Activated T-cell treated with anti-CD3 and anti-CD28 coated beads for 1 hour (primary cell): ENCODE measurements around the gene KRTAP9-4.
"Not testable (repeated sequence)": the region's sequence is repeated elsewhere in the genome, so short reads cannot be mapped to it uniquely, and the experiment has no call there.

Source experiments
- DNase-seq: peaks from one replicate; pipeline ENCODE4 v3.0.0-alpha.2; 2020; ENCODE audit warnings: low read depth

The KRTAP9-4 gene

DNA sequence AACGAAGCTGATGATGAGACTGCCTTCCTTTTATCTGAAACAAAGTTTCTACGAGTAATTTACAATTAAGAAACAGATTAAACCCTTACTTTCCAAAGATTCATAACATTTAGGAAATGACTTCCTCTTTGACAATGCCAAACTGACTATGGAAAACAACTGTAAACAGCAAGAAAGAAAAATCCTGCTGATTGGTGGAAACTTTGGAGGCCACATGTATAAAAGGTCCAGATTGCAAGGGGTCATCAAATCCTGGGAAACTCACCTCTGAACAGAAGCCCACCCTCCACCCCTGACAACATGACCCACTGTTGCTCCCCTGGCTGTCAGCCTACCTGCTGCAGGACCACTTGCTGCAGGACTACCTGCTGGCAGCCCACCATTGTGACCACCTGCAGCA, 15.6 kb downstream of the KRTAP9-4 start, which contains the start of gene KRTAP9-6:
KRTAP9-6 (plus strand) TSS at position 301 of the 400 bp plus-strand sequence; CDS start at position 301, 0 bp downstream.
- no peak for DNase-seq

DNA sequence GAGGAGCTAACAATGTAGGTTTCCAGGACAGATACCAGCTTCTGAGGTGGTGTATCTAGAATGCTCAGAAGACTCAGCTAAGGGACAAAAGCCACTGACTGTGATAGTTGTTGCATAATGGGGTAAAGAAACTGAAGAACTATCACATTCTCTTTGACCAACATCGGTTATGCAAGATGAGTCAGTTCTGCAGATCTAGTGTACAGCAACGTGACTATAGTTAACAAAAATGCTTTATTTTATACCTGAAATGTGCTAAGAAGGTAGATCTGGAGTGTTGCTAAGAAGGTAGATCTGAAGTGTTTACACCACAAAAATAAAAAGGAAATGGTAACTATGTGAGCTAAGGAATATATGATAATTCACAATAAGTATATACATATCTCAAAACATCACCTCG, 18.2 kb downstream of the KRTAP9-4 start:
- DNase-seq: no peak

DNA sequence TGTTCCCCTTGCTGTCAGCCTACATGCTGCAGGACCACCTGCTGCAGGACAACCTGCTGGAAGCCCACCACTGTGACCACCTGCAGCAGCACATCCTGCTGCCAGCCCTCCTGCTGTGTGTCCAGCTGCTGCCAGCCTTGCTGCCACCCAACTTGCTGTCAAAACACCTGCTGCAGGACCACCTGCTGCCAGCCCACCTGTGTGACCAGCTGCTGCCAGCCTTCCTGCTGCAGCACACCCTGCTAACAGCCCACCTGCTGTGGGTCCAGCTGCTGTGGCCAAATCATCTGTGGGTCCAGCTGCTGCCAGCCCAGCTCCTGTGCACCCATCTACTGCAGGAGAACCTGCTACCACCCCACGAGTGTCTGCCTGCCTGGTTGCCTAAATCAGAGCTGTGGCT, 21.8 kb downstream of the KRTAP9-4 start:
- DNase-seq: not testable (repeated sequence)

DNA sequence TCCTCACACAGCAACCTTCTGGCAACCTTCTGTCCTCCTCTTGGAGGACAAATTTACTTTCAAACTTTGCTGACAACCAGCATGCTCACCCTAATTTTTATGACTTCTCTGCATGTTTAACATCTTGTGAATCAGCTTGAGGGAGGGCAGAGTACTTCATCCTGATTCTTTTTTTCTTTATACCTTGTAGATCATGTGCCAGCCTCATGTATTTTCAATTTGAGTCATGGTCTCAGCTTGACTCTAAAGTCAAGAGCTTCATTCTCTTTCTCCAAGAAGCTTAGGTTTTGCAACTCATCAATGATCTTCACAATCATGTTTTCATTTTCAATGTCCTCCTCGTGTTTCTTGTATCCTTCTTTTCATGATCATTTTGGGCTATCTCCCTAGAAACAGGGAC, 22.4 kb downstream of the KRTAP9-4 start:
- no peak for DNase-seq

DNA sequence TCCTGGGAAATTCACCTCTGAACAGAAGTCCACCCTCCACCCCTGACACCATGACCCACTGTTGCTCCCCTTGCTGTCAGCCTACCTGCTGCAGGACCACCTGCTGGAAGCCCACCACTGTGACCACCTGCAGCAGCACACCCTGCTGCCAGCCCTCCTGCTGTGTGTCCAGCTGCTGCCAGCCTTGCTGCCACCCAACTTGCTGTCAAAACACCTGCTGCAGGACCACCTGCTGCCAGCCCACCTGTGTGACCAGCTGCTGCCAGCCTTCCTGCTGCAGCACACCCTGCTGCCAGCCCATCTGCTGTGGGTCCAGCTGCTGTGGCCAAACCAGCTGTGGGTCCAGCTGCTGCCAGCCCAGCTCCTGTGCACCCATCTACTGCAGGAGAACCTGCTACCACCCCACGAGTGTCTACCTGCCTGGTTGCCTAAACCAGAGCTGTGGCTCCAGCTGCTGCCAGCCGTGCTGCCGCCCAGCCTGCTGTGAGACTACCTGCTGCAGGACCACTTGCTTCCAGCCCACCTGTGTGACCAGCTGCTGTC, 26.2 kb downstream of the KRTAP9-4 start, which contains the start of gene KRTAP9-7:
KRTAP9-7 (plus strand) TSS at position 51 of the 543 bp plus-strand sequence; CDS start at position 51, 0 bp downstream.
- not testable (repeated sequence) for DNase-seq

DNA sequence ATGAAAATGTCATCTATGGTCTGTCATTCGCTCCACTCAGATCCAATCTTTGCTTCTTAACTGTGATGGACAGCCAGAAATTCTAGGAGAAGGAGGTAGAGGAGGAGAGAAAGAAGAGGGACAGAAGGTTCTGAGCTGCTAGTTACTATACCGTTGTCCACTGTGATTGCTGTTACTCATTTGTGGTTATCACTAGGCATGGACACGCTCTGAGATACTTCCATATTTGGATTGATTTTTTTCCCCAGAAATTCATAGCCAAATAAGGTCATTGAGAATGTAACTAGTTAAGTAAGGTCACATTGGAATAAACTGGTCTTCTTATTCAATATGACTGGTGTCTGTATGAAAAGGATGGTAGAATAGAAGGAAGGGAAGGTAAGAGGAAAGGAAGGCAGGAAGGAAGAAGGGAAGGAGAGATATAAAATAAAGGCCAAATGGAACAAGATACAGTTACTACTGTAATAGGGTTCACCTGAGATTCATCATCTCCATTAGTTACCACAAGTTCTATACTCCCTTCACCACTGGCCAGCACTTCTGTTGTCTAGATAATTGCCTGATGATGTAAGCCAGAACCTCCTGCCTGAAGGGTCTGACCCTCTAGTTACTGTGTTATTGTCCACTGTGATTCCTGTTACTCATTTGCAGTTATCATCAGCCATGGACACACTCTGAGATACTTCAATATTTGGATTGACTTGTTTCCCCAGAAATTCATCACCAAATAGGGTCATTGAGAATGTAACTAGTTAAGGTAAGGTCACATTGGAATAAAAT, 28.9 kb downstream of the KRTAP9-4 start:
- no peak for DNase-seq

DNA sequence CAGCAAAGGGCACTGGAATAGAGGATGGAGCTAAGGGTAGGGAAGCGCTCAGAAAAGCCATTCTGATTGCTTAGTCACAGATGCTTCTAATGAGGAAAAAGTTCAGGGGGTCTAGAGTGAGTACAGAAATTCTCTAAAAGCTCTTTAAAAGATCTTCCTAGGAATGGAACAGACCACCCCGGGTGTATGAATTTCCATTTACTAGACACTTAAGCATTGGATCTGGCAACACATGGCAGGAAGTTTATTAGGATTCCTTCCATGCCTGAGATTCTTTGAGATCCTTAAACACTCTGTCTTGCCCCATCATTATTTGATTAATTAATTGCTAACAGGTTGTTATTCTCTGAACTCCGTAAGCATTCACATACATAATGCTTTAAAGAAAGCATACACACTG, 34.6 kb downstream of the KRTAP9-4 start:
- DNase-seq: no peak

DNA sequence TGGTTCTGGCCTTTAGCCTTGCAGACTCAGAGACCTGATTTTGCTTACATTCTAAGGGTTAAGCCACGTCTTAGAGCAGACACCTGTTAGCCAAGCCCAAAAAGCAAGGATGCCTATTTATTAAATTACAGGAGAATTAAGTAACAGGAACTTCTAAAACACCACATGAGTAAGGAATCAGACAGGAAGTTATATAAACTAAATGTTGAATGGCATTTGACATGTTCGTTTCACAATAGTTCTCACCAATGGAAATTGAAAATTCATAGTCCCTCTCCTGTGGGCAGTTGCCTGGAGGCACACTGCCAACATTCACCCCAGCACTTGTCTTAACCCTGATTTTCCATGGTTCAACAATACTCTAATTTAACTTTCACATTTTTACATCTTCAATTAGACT, 35.1 kb downstream of the KRTAP9-4 start:
- no peak for DNase-seq

DNA sequence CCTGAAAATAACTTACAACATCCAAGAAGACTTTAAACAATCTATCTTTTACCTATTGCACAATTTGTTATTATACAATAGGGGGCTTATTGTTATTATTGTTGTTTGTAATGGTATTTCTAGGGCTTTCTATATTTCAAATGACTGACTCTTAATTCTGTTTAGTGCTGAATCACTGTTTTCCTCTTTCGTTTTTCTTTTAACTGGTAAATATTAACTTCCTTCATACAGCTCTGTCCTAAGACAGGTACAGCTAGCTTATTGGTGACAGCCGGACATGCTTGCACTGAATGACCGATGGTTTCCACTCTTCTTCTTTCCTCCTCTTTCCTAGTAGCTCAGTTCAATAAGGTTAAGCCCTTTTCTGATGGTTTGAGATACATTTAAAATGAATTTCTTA, 37.6 kb downstream of the KRTAP9-4 start:
- DNase-seq: no peak

DNA sequence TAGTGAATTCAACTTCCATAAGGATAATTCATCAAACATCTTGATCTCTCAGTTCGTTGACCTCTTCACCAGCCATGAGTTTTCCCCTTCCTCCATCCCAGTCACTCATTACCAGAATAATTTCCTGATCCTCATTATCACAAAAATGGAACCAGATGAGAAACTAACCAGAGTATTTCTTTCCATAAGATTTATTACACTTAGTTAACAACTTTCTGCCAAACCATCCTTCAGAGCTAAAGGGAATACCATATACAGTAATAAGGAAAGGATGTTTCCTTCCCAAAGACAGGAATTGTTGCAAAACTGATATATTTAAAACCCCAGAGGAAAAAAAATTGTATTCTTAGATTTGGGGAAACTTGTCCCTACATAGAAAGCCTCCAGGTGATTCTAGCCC, 44.5 kb downstream of the KRTAP9-4 start:
- no peak for DNase-seq

DNA sequence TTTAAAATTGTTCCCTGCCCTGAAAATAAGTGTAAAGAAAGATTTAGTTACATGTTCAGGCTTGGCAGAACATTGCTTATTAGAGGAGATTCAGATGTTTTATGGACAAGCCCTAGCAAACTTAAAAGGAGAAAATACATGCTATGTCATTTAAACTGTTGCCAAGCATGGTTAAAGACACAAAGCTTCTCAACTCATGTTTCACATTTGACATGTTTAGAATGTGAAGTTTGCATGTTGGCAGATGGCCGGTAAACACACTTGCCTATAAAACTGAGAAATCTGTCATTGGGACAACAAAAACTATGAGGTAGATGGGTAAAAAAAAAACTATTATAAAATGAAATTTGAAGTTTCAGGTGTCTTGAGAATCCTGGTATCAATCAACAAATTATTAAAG, 47.4 kb downstream of the KRTAP9-4 start:
- DNase-seq: no peak

DNA sequence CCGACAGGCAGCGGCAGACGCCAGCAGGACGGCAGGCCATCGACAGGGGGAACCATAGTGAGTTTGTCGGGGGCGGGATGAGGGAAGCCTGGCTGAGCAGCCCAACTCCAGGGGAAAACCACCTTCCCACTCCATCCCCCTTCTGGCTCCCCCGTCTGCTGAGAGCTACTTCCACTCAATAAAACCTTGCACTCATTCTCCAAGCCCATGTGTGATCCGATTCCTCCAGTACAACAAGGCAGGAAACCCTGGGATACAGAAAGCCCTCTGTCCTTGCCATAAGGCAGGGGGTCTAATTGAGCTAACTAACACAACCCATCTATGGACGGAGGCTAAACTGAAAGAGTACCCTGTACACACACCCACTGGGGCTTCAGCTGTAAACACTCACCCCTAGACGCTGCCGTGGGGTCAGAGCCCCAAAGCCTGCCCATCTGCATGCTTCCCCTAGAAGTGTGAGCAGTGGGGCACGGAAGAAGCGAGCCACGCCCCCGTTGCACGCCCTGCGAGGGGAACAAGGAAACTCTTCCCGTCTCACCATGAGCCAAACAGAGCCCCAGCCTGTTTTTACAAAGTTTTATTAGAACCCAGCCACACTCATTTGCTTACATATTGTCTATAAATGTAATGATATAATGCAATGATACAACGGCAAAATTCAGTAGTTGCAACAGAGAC, 49.1 kb downstream of the KRTAP9-4 start:
- no peak for DNase-seq
